Ishikawa (cell line): Measurements from ENCODE around the gene DNAAF8.

ENCODE experiments used
- CEBPB ChIP-seq: IDR thresholded peaks from 2 replicates; pipeline ENCODE4 v1.6.1; 2012
- CREB1 ChIP-seq: IDR thresholded peaks from 2 replicates; pipeline ENCODE4 v1.6.1; 2012; ENCODE audit warnings: low read depth
- EGR1 ChIP-seq: IDR thresholded peaks from 2 replicates; pipeline ENCODE4 v1.6.1; 2012
- EP300 ChIP-seq: IDR thresholded peaks from 2 replicates; pipeline ENCODE4 v1.6.1; 2012; ENCODE audit warnings: borderline replicate concordance
- FOXM1 ChIP-seq: IDR thresholded peaks from 2 replicates; pipeline ENCODE4 v1.6.1; 2012; ENCODE audit warnings: low read depth, borderline replicate concordance
- MAX ChIP-seq: IDR thresholded peaks from 2 replicates; pipeline ENCODE4 v1.6.1; 2012
- NFIC ChIP-seq: IDR thresholded peaks from 2 replicates; pipeline ENCODE4 v1.6.1; 2012
- RAD21 ChIP-seq: IDR thresholded peaks from 2 replicates; pipeline ENCODE4 v1.6.1; 2012; ENCODE audit warnings: low read depth
- REST ChIP-seq: IDR thresholded peaks from 2 replicates; pipeline ENCODE4 v1.6.1; 2012; ENCODE audit warnings: low read depth, mild to moderate bottlenecking
- TAF1 ChIP-seq: IDR thresholded peaks from 2 replicates; pipeline ENCODE4 v1.6.1; 2012; ENCODE audit warnings: low read depth, mild to moderate bottlenecking
- TCF12 ChIP-seq: IDR thresholded peaks from 2 replicates; pipeline ENCODE4 v1.6.1; 2012; ENCODE audit warnings: low read depth
- TEAD4 ChIP-seq: IDR thresholded peaks from 2 replicates; pipeline ENCODE4 v1.6.1; 2012
- YY1 ChIP-seq: IDR thresholded peaks from 2 replicates; pipeline ENCODE4 v1.6.1; 2012; ENCODE audit warnings: low read depth
- ZBTB7A ChIP-seq: IDR thresholded peaks from 2 replicates; pipeline ENCODE4 v1.6.1; 2012; ENCODE audit warnings: low read depth
- TF ChIP-seq, protein P1 (sequence below): IDR thresholded peaks from 2 replicates; pipeline ENCODE4 v1.6.1; 2012

Gene DNAAF8

DNA sequence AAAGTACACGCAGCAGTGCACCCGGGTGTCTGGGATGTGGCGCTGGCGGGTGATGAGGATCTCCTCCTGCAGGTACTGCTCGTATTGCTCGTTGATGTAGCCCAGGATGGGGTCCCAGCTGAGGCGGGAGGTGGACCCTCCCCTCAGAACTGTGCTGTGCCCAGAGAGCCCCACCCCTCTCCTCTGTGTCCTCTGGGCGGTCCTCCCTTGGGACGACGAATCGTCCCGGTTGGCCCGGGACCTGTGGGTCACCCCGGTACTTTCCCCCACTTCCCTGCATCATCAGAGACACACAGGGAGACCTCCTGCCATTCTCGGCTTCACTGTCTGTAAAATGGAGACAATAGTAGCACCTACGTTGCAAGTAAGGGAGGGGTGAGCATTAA, 49.6 kb downstream of the DNAAF8 start:
- TF ChIP-seq MAX (no peak), EP300 (no peak), NFIC (no peak), EGR1 (no peak), TAF1 (no peak), CREB1 (no peak)
- TF ChIP-seq, protein P1, sequence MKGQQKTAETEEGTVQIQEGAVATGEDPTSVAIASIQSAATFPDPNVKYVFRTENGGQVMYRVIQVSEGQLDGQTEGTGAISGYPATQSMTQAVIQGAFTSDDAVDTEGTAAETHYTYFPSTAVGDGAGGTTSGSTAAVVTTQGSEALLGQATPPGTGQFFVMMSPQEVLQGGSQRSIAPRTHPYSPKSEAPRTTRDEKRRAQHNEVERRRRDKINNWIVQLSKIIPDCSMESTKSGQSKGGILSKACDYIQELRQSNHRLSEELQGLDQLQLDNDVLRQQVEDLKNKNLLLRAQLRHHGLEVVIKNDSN: no peak

DNA sequence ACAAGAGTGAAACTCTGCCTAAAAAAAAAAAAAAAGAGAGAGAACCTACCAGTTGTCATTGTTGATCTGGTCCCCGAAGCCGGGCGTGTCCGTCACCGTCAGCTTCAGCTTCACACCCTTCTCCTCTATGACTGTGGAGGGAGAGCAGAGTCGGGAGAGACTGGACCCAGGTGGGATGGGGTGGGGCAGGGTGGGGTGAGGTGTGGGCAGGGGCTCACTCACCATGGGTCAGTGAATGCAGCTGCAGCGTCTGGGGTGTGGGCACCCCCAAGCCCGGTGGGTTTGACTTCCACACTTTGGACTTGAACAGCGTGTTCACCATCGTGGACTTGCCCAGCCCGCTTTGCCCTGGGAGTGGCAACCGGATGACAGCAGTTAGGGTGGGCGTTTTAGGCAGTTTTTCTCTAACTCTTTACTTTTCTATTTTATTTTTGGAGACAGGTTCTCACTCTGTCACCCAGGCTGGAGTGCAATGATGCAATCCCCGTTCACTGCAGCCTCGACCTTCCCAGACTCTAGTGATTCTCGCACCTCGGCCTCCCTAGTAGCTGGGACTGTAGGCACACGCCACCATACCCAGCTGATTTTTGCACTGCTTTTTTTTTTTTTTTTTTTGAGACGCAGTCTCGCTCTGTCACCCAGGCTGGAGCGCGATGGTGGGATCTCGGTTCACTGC, 51.6 kb downstream of the DNAAF8 start:
- TF ChIP-seq EP300: no peak

- TF ChIP-seq REST: no peak
- no peak for TF ChIP-seq FOXM1
Observed at GRCh38 chr16:4787068-4787467, 52.7 kb downstream of the DNAAF8 start.

DNA sequence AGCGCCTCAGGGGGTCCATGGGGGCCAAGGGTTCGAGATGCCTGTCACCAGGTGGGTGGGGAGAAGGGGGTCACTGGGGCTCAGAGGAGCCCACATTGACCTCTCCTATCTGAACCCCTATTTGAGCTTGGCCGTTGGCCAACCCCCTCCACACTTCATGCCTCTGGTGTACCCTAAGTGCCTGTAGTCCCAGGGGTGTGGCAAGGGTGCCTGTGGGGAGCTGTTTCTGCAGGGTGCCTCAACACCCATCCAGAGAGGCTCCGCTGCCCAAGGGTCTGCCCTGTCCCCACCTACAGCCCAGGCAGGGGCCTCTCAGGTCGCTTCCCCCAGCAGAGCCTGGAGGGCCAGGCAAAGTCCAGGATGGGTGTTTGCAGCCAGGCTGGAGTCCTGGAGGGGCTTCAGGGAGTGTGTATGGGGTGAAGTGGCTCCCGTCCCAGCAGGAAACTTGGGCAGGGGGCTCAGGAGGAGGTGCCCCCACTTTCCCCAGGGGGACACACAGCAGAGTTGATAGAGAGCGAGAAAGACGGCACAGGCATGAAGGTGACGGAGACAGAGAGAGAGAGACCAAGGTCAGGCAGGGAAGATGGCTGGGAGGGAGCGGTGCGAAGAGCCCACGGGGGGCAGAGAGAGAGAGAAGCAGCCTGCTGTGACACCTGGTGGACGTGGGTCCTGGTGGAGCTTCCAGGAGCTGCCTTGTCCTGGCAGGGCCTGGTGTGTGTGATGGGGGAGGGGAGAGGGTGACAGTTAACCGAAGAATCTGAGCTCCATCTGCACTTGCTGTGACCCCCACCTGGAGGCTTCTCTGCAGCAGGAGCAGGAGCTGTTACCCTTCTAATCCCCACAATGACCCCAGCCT, 53.5 kb downstream of the DNAAF8 start, which contains the start of gene SEPTIN12:
Gene SEPTIN12 (minus strand): TSS at position 719 of the 856 bp plus-strand sequence. CDS start 700 bp downstream, at position 19.
- TF ChIP-seq EGR1: no peak
- no peak for TF ChIP-seq CEBPB
- no peak for TF ChIP-seq EP300
- no peak for TF ChIP-seq TCF12

DNA sequence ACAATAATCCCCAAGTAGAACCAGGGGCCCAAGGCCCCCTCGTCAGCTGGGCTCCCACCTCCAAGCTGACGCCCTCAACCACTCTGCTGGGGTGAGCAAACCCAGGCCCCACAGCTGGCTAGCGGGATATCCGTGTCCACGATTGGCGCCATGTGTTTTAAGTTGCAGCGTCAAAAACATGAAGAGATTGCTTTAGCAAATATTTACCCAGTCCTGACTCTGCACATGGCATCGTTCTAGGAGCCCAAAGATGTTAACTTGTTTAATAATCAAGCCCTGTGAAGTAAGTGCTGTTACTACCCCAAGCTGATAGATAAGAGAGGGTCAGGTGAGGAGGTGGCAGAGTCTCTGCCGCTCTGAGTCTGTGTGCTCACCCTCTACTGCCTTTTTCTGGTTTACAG, 54.2 kb downstream of the DNAAF8 start:
- TF ChIP-seq FOXM1 (no peak), EGR1 (no peak), EP300 (no peak), TCF12 (no peak)
- TF ChIP-seq, protein P1: no peak

- TF ChIP-seq REST: no peak
- no peak for TF ChIP-seq YY1
- no peak for TF ChIP-seq CREB1
- no peak for TF ChIP-seq MAX
- no peak for TF ChIP-seq FOXM1
- no peak for TF ChIP-seq RAD21
- no peak for TF ChIP-seq EGR1
- no peak for TF ChIP-seq ZBTB7A
- TF ChIP-seq CEBPB: no peak
- no peak for TF ChIP-seq TCF12
- TF ChIP-seq TEAD4: no peak
- TF ChIP-seq TAF1: no peak
- no peak for TF ChIP-seq NFIC
- TF ChIP-seq EP300: no peak
- TF ChIP-seq, protein P1: no peak
Observed at GRCh38 chr16:4788910-4789309, 54.6 kb downstream of the DNAAF8 start.
